Thyroid gland (tissue), 4 donors: ENCODE data around the gene GLCE. TPM values are rescaled to one million over a fixed set of nuclear protein-coding genes. Genes with fewer than 3 reads are reported as not detected.

Experiments used
- DNase-seq, 2 donors: peaks; one replicate each; pipeline ENCODE4 v3.0.0-alpha.2; 2019
- H3K27ac ChIP-seq, 3 donors: fragments of 200-600 bp; sonication (generic); 1 replicate in 2 of 3; 2 replicates in 1 of 3; pipeline ENCODE4 v1.5.1; 2016 to 2019; ENCODE audit warnings: mild to moderate bottlenecking in 1 of 3, moderate library complexity in 1 of 3
- H3K27me3 ChIP-seq: fragments of 200-600 bp; sonication (generic); one replicate; pipeline ENCODE4 v1.5.1; 2019
- H3K36me3 ChIP-seq, 2 donors: fragments of 200-600 bp; sonication (generic); one replicate each; pipeline ENCODE4 v1.5.1; 2016 to 2019
- H3K4me1 ChIP-seq, 2 donors: fragments of 200-600 bp; sonication (generic); one replicate each; pipeline ENCODE4 v1.5.1; 2017 to 2019
- H3K4me3 ChIP-seq, 3 donors: fragments of 200-600 bp; sonication (generic); replicated peaks in 1 of 3; 1 replicate in 2 of 3; 2 replicates in 1 of 3; pipeline ENCODE4 v1.5.1; 2016; ENCODE audit warnings: mild to moderate bottlenecking in 1 of 3
- H3K9me3 ChIP-seq: fragments of 200-600 bp; sonication (generic); one replicate; pipeline ENCODE4 v1.5.1; 2017
- CTCF ChIP-seq, 6 experiments: fragments of 200-600 bp in 3 of 6; fragments of 450-650 bp in 3 of 6; sonication (generic) in 3 of 6; IDR thresholded peaks; one replicate each; pipeline ENCODE4 v1.5.1; 2016 to 2019; ENCODE audit warnings: antibody characterized with exemption in 6 of 6, mild to moderate bottlenecking in 2 of 6, inconsistent platforms in 1 of 6, moderate library complexity in 1 of 6
- POLR2A ChIP-seq, 2 donors: fragments of 450-650 bp; IDR thresholded peaks; one replicate each; pipeline ENCODE4 v1.6.1; 2017; ENCODE audit warnings: antibody characterized with exemption in 2 of 2, mild to moderate bottlenecking in 2 of 2, moderate library complexity in 1 of 2
- WGBS, 2 donors: methylation state at CpG; one replicate each; pipeline ENCODE4 v1.1.5; 2017; 5-methylcytosine and 5-hydroxymethylcytosine counted together
- intact Hi-C: fragments of 100-400 bp; cut with DNase I; formaldehyde crosslinking; loops from one replicate; pipeline ENCODE4 v1.15.1; 2023
- total RNA-seq, 4 donors: library from RNA; depleted of rRNA; stranded (reverse); fragments of >200 nt; gene quantifications; one replicate each; pipeline ENCODE4 v1.2.3, GENCODE V29; 2016

Gene GLCE
- total RNA-seq, 4 donors from 2014 or later = 7.6 to 16.1 (median 11.9) TPM

- H3K27ac ChIP-seq = no peak overlapping the region
- TF ChIP-seq POLR2A (IDR thresholded peaks at IDR 0.05) = no peak
- TF ChIP-seq CTCF (IDR thresholded peaks at IDR 0.05) = no peak
- H3K4me1 ChIP-seq = no peaks in the 10 kb centered on the region
- no peaks in the 10 kb centered on the region for H3K36me3 ChIP-seq
- DNase-seq = no peak
- H3K27me3 ChIP-seq = no peaks in the 10 kb centered on the region
- intact Hi-C loops = no loop called here
- no peaks in the 10 kb centered on the region for H3K9me3 ChIP-seq
- H3K4me3 ChIP-seq = no peak overlapping the region
Measured at GRCh38 chr15:69234676-69235075, 74.2 kb downstream of the GLCE start.

- DNase-seq = no peak
- H3K27me3 ChIP-seq = no peaks in the 10 kb centered on the region
- intact Hi-C loops = no loop called here
- 95% methylated on average over 4 of the region's 4 CpGs for WGBS, 2 donors
- no peaks in the 10 kb centered on the region for H3K36me3 ChIP-seq
- H3K4me1 ChIP-seq = no peaks in the 10 kb centered on the region
- H3K27ac ChIP-seq = no peak overlapping the region
- no peaks in the 10 kb centered on the region for H3K9me3 ChIP-seq
- H3K4me3 ChIP-seq = no peak overlapping the region
- TF ChIP-seq CTCF (IDR thresholded peaks at IDR 0.05) (no peak), POLR2A (IDR thresholded peaks at IDR 0.05) (no peak)
Measured at GRCh38 chr15:69236505-69236904, 76.1 kb downstream of the GLCE start.

GRCh38 chr15:69237718-69238117, 77.3 kb downstream of the GLCE start:
- Histone ChIP-seq H3K27ac (no peak overlapping the region), H3K4me1 (no peaks in the 10 kb centered on the region), H3K36me3 (no peaks in the 10 kb centered on the region), H3K27me3 (no peaks in the 10 kb centered on the region), H3K9me3 (no peaks in the 10 kb centered on the region), H3K4me3 (no peak overlapping the region)
- TF ChIP-seq CTCF (IDR thresholded peaks at IDR 0.05) (no peak), POLR2A (IDR thresholded peaks at IDR 0.05) (no peak)
- no peak for DNase-seq
- 100% methylated on average over 1 of the region's 1 CpG for WGBS, 2 donors
- intact Hi-C loops = no loop called here

- Histone ChIP-seq H3K27me3 (no peaks in the 10 kb centered on the region), H3K36me3 (no peaks in the 10 kb centered on the region), H3K4me1 (no peaks in the 10 kb centered on the region), H3K9me3 (no peaks in the 10 kb centered on the region), H3K27ac (no peak overlapping the region), H3K4me3 (no peak overlapping the region)
- intact Hi-C loops = no loop called here
- TF ChIP-seq CTCF (IDR thresholded peaks at IDR 0.05) = no peak
- no peak for TF ChIP-seq POLR2A (IDR thresholded peaks at IDR 0.05)
- WGBS, 2 donors = 25 to 29% methylated on average over 2 of the region's 2 CpGs
- no peak for DNase-seq
Measured at GRCh38 chr15:69244798-69245197, 84.4 kb downstream of the GLCE start.

- 39 to 53% methylated on average over 3 of the region's 3 CpGs for WGBS, 2 donors
- H3K4me1 ChIP-seq = no peaks in the 10 kb centered on the region
Measured at GRCh38 chr15:69253156-69253555, 92.7 kb downstream of the GLCE start.

More at GRCh38 chr15:69253156-69253555, 92.7 kb downstream of the GLCE start:
- no peak for DNase-seq
- Histone ChIP-seq H3K36me3 (no peaks in the 10 kb centered on the region), H3K27ac (no peak overlapping the region), H3K27me3 (no peaks in the 10 kb centered on the region), H3K9me3 (no peaks in the 10 kb centered on the region), H3K4me3 (no peak overlapping the region)
- intact Hi-C loops = no loop called here
- TF ChIP-seq POLR2A (IDR thresholded peaks at IDR 0.05) = no peak
- TF ChIP-seq CTCF (IDR thresholded peaks at IDR 0.05) = no peak
